Smooth muscle cell (in vitro differentiated cells): ENCODE results near the gene BRCA2. TPM values are rescaled to one million over a fixed set of nuclear protein-coding genes. Genes with fewer than 3 reads are reported as not detected.

Experiments used
- DNase-seq: peaks from one replicate; lab custom pipeline; 2025; ENCODE audit not compliant: unreplicated experiment; lab: John Stamatoyannopoulos, UW
- H2AFZ ChIP-seq: fragments of 200-600 bp; sonication (generic); 2 replicates; pipeline ENCODE4 v1.6.0; 2016; ENCODE audit warnings: antibody characterized with exemption, low read depth, mild to moderate bottlenecking
- H3F3A ChIP-seq: fragments of 200-600 bp; sonication (generic); 2 replicates; pipeline ENCODE4 v1.6.0; 2017; ENCODE audit warnings: antibody characterized with exemption, low read depth
- H3K27ac ChIP-seq: fragments of 200-600 bp; sonication (generic); 2 replicates; pipeline ENCODE4 v1.5.1; 2016; ENCODE audit warnings: low read depth, mild to moderate bottlenecking
- H3K27me3 ChIP-seq: fragments of 200-600 bp; sonication (generic); 2 replicates; pipeline ENCODE4 v1.6.1; 2016; ENCODE audit warnings: low read depth, mild to moderate bottlenecking
- H3K36me3 ChIP-seq: fragments of 200-600 bp; sonication (generic); 2 replicates; pipeline ENCODE4 v1.5.1; 2016; ENCODE audit warnings: low read depth
- H3K4me1 ChIP-seq: fragments of 200-600 bp; sonication (generic); 2 replicates; pipeline ENCODE4 v1.5.1; 2016; ENCODE audit warnings: low read depth
- H3K4me2 ChIP-seq: fragments of 200-600 bp; sonication (generic); 2 replicates; pipeline ENCODE4 v1.6.0; 2016; ENCODE audit warnings: mild to moderate bottlenecking
- H3K4me3 ChIP-seq: fragments of 200-600 bp; sonication (generic); 2 replicates; pipeline ENCODE4 v1.5.1; 2016; ENCODE audit warnings: mild to moderate bottlenecking
- H3K79me2 ChIP-seq: fragments of 200-600 bp; sonication (generic); 2 replicates; pipeline ENCODE4 v1.6.0; 2016; ENCODE audit warnings: low read depth, mild to moderate bottlenecking
- H3K9ac ChIP-seq: fragments of 200-600 bp; sonication (generic); 2 replicates; pipeline ENCODE4 v1.6.0; 2016; ENCODE audit warnings: low read depth
- H3K9me3 ChIP-seq: fragments of 200-600 bp; sonication (generic); replicated peaks from 2 replicates; pipeline ENCODE4 v1.5.1; 2016; ENCODE audit warnings: low read depth
- H4K20me1 ChIP-seq: fragments of 200-600 bp; sonication (generic); 2 replicates; pipeline ENCODE4 v1.6.0; 2016; ENCODE audit warnings: low read depth
- WGBS: methylation state at CpG from one replicate; pipeline ENCODE4 v1.1.7; 2016; ENCODE audit warnings: low lambda C conversion rate; 5-methylcytosine and 5-hydroxymethylcytosine counted together
- polyA plus RNA-seq: library from polyadenylated mRNA; unstranded; fragments of >200 nt; fragmentation: Nextera tagmentation; extraction: Ambion mirVana; gene quantifications from 2 replicates; pipeline ENCODE4 v1.2.1, GENCODE V29; 2016
- total RNA-seq: library from RNA; depleted of rRNA; stranded (reverse); fragments of >200 nt; gene quantifications from 2 replicates; pipeline ENCODE4 v1.2.3, GENCODE V29; 2014
- TF ChIP-seq, protein P1 (sequence below): fragments of 200-600 bp; sonication (generic); IDR thresholded peaks from 2 replicates; pipeline ENCODE4 v1.5.1; 2017; ENCODE audit warnings: borderline replicate concordance, mild to moderate bottlenecking, antibody characterized with exemption; ENCODE audit not compliant: insufficient read depth, poor library complexity, severe bottlenecking

The BRCA2 gene
- total and polyA plus RNA-seq, 2 experiments from 2014 or later = 1.7 to 4.4 TPM

DNA sequence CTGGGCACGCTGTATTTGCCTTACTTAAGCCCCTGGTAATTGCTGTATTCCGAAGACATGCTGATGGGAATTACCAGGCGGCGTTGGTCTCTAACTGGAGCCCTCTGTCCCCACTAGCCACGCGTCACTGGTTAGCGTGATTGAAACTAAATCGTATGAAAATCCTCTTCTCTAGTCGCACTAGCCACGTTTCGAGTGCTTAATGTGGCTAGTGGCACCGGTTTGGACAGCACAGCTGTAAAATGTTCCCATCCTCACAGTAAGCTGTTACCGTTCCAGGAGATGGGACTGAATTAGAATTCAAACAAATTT is 676 bp downstream of the BRCA2 start:
- Histone ChIP-seq H3K27ac (peak overlapping the region; percentile 92), H2AFZ (peak overlapping the region; percentile 91), H3K4me1 (no peaks in the 10 kb centered on the region), H3K27me3 (no peaks in the 10 kb centered on the region), H3K4me2 (peak overlapping the region; percentile 84), H3K36me3 (no peaks in the 10 kb centered on the region), H3K9me3 (no peaks in the 10 kb centered on the region), H4K20me1 (no peaks in the 10 kb centered on the region), H3K4me3 (peak overlapping the region; percentile 68), H3K9ac (peak overlapping the region; percentile 94), H3F3A (no peaks in the 10 kb centered on the region), H3K79me2 (no peaks in the 10 kb centered on the region)
- TF ChIP-seq, protein P1, sequence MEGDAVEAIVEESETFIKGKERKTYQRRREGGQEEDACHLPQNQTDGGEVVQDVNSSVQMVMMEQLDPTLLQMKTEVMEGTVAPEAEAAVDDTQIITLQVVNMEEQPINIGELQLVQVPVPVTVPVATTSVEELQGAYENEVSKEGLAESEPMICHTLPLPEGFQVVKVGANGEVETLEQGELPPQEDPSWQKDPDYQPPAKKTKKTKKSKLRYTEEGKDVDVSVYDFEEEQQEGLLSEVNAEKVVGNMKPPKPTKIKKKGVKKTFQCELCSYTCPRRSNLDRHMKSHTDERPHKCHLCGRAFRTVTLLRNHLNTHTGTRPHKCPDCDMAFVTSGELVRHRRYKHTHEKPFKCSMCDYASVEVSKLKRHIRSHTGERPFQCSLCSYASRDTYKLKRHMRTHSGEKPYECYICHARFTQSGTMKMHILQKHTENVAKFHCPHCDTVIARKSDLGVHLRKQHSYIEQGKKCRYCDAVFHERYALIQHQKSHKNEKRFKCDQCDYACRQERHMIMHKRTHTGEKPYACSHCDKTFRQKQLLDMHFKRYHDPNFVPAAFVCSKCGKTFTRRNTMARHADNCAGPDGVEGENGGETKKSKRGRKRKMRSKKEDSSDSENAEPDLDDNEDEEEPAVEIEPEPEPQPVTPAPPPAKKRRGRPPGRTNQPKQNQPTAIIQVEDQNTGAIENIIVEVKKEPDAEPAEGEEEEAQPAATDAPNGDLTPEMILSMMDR = no peak
- WGBS = 1% methylated on average over 13 of the region's 13 CpGs
- DNase-seq = peak; percentile 57

DNA sequence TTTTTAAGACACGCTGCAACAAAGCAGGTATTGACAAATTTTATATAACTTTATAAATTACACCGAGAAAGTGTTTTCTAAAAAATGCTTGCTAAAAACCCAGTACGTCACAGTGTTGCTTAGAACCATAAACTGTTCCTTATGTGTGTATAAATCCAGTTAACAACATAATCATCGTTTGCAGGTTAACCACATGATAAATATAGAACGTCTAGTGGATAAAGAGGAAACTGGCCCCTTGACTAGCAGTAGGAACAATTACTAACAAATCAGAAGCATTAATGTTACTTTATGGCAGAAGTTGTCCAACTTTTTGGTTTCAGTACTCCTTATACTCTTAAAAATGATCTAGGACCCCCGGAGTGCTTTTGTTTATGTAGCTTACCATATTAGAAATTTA is 1.2 kb downstream of the BRCA2 start:
- Histone ChIP-seq H4K20me1 (no peaks in the 10 kb centered on the region), H3K4me2 (peak overlapping the region; percentile 84), H3K9me3 (no peaks in the 10 kb centered on the region), H3F3A (no peaks in the 10 kb centered on the region), H2AFZ (peak overlapping the region; percentile 91), H3K79me2 (no peaks in the 10 kb centered on the region), H3K9ac (peak overlapping the region; percentile 94), H3K27ac (peak overlapping the region; percentile 92), H3K27me3 (no peaks in the 10 kb centered on the region), H3K4me1 (no peaks in the 10 kb centered on the region), H3K36me3 (no peaks in the 10 kb centered on the region), H3K4me3 (peak overlapping the region; percentile 68)
- no peak for DNase-seq
- WGBS = 74% methylated on average over 6 of the region's 6 CpGs
- TF ChIP-seq, protein P1 = no peak

DNA sequence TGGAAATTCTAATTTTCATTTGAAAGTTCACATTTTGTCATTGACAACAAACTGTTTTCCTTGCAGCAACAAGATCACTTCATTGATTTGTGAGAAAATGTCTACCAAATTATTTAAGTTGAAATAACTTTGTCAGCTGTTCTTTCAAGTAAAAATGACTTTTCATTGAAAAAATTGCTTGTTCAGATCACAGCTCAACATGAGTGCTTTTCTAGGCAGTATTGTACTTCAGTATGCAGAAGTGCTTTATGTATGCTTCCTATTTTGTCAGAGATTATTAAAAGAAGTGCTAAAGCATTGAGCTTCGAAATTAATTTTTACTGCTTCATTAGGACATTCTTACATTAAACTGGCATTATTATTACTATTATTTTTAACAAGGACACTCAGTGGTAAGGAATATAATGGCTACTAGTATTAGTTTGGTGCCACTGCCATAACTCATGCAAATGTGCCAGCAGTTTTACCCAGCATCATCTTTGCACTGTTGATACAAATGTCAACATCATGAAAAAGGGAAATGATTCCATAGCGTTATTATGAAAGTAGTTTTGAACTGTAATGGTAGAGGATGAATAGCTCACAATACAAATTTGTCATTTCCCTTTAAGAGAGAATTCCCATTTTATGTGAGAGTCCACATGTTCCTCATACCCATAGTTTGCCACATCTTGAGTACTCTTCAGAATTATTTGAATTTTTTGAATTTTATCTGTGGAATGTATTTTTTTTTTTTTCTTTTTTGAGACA is 2.6 kb downstream of the BRCA2 start:
- no peak for DNase-seq
- Histone ChIP-seq H3K4me2 (no peak overlapping the region), H4K20me1 (no peaks in the 10 kb centered on the region), H3K27ac (no peak overlapping the region), H3K79me2 (no peaks in the 10 kb centered on the region), H3K27me3 (no peaks in the 10 kb centered on the region), H3K4me3 (no peak overlapping the region), H2AFZ (peak overlapping the region; percentile 6), H3K36me3 (no peaks in the 10 kb centered on the region), H3K9ac (no peak overlapping the region), H3F3A (no peaks in the 10 kb centered on the region), H3K4me1 (no peaks in the 10 kb centered on the region), H3K9me3 (no peaks in the 10 kb centered on the region)
- WGBS = 98% methylated on average over 2 of the region's 2 CpGs
- TF ChIP-seq, protein P1 = no peak

DNA sequence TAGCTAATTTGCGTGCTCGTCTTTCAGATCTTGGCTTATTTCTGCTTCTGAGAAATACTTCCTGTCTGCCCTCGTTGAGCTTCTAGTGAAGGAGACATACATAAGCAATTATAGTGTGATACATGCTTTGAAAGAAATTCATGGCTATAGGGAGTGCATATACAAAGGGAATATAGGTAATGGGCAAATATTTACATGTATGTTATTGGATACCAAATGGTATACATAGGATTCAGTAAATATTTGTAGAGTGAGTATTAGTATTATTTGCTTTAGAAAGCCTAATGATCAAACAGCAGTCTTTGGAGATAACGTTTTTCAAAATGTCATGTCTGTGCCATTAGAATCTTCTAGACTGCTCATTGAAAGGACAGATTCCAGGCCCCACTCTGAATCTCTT is 5.2 kb downstream of the BRCA2 start:
- no peak overlapping the region for H3K4me3 ChIP-seq
- H3K4me1 ChIP-seq = no peaks in the 10 kb centered on the region
- H3K4me2 ChIP-seq = no peak overlapping the region
- no peaks in the 10 kb centered on the region for H4K20me1 ChIP-seq
- no peak for DNase-seq
- H3K27me3 ChIP-seq = no peaks in the 10 kb centered on the region
- H3F3A ChIP-seq = no peaks in the 10 kb centered on the region
- no peak overlapping the region for H3K27ac ChIP-seq
- H3K79me2 ChIP-seq = no peaks in the 10 kb centered on the region
- TF ChIP-seq, protein P1 = no peak
- WGBS = 93% methylated on average over 4 of the region's 4 CpGs
- H3K36me3 ChIP-seq = no peaks in the 10 kb centered on the region
- H3K9me3 ChIP-seq = no peaks in the 10 kb centered on the region
- no peak overlapping the region for H2AFZ ChIP-seq
- no peak overlapping the region for H3K9ac ChIP-seq
